Activated CD4-positive, alpha-beta T cell treated with anti-CD3 and anti-CD28 coated beads for 4 hours (primary cell): ENCODE results near the gene PIK3C2G.

Experiments used
- DNase-seq, 2 donors: peaks; one replicate each; pipeline ENCODE4 v3.0.0-alpha.2; 2020

Gene PIK3C2G

GRCh38 chr12:18345021-18345735 lies 83.9 kb downstream of the PIK3C2G start:
- no peak for DNase-seq

- no peak for DNase-seq
These were observed 91.0 kb downstream of the PIK3C2G start for GRCh38 chr12:18352312-18352711.

GRCh38 chr12:18355429-18355828 lies 94.1 kb downstream of the PIK3C2G start:
- DNase-seq: no peak

GRCh38 chr12:18358077-18358476 lies 96.8 kb downstream of the PIK3C2G start:
- no peak for DNase-seq

- DNase-seq: no peak
These were observed 97.6 kb downstream of the PIK3C2G start for GRCh38 chr12:18358930-18359329.

- no peak for DNase-seq
These were observed 100.1 kb downstream of the PIK3C2G start for GRCh38 chr12:18361433-18361832.

- no peak for DNase-seq
These were observed 102.0 kb downstream of the PIK3C2G start for GRCh38 chr12:18363321-18363720.

GRCh38 chr12:18368594-18368993 lies 107.3 kb downstream of the PIK3C2G start:
- DNase-seq: no peak

- no peak for DNase-seq
These were observed 111.9 kb downstream of the PIK3C2G start for GRCh38 chr12:18373181-18373580.

GRCh38 chr12:18375131-18375530 lies 113.8 kb downstream of the PIK3C2G start:
- DNase-seq: no peak

- DNase-seq: no peak
These were observed 114.3 kb downstream of the PIK3C2G start for GRCh38 chr12:18375583-18375982.

- DNase-seq: no peak
These were observed 121.0 kb downstream of the PIK3C2G start for GRCh38 chr12:18382236-18382885.

- DNase-seq: no peak
These were observed 121.9 kb downstream of the PIK3C2G start for GRCh38 chr12:18383203-18383602.

- DNase-seq: no peak
These were observed 126.4 kb downstream of the PIK3C2G start for GRCh38 chr12:18387706-18388105.

- DNase-seq: no peak
These were observed 128.5 kb downstream of the PIK3C2G start for GRCh38 chr12:18389820-18390219.

GRCh38 chr12:18391151-18391550 lies 129.8 kb downstream of the PIK3C2G start:
- DNase-seq: no peak

- DNase-seq: no peak
These were observed 133.4 kb downstream of the PIK3C2G start for GRCh38 chr12:18394742-18395141.

GRCh38 chr12:18400186-18400585 lies 138.9 kb downstream of the PIK3C2G start:
- no peak for DNase-seq

- no peak for DNase-seq
These were observed 141.7 kb downstream of the PIK3C2G start for GRCh38 chr12:18402872-18403611.

- no peak for DNase-seq
These were observed 150.1 kb downstream of the PIK3C2G start for GRCh38 chr12:18411453-18411852.

GRCh38 chr12:18414671-18415070 lies 153.4 kb downstream of the PIK3C2G start:
- DNase-seq: no peak

- DNase-seq: no peak
These were observed 153.9 kb downstream of the PIK3C2G start for GRCh38 chr12:18415227-18415626.

- no peak for DNase-seq
These were observed 155.1 kb downstream of the PIK3C2G start for GRCh38 chr12:18416412-18416811.

- no peak for DNase-seq
These were observed 158.0 kb downstream of the PIK3C2G start for GRCh38 chr12:18419311-18419710.
